Effector memory CD4-positive, alpha-beta T cell (primary cell): ENCODE results near the gene TWIST2.

ENCODE experiments used
- DNase-seq, 3 donors: peaks; one replicate each; pipeline ENCODE4 v3.0.0-alpha.2; 2020
- H3K27ac ChIP-seq: 2 replicates; pipeline ENCODE4 v1.7.0; 2013; ENCODE audit warnings: mild to moderate bottlenecking, low read length, moderate library complexity; ENCODE audit not compliant: insufficient read depth, poor library complexity, severe bottlenecking
- H3K27me3 ChIP-seq: replicated peaks from 2 replicates; pipeline ENCODE4 v1.7.0; 2013; ENCODE audit warnings: mild to moderate bottlenecking, low read length; ENCODE audit not compliant: insufficient read depth, control insufficient read depth, poor library complexity, severe bottlenecking
- H3K36me3 ChIP-seq: 2 replicates; pipeline ENCODE4 v1.7.0; 2013; ENCODE audit warnings: mild to moderate bottlenecking, low read length, moderate library complexity; ENCODE audit not compliant: control insufficient read depth, insufficient read depth
- H3K4me1 ChIP-seq: 2 replicates; pipeline ENCODE4 v1.7.0; 2013; ENCODE audit warnings: low read length, mild to moderate bottlenecking; ENCODE audit not compliant: control insufficient read depth, insufficient read depth, poor library complexity, severe bottlenecking
- H3K4me3 ChIP-seq: 2 replicates; pipeline ENCODE4 v1.7.0; 2013; ENCODE audit warnings: low read length, low read depth, mild to moderate bottlenecking; ENCODE audit not compliant: insufficient read depth, poor library complexity, severe bottlenecking
- H3K9me3 ChIP-seq: 2 replicates; pipeline ENCODE4 v1.7.0; 2013; ENCODE audit warnings: mild to moderate bottlenecking, low read length, moderate library complexity; ENCODE audit not compliant: control insufficient read depth

TWIST2 gene

DNA sequence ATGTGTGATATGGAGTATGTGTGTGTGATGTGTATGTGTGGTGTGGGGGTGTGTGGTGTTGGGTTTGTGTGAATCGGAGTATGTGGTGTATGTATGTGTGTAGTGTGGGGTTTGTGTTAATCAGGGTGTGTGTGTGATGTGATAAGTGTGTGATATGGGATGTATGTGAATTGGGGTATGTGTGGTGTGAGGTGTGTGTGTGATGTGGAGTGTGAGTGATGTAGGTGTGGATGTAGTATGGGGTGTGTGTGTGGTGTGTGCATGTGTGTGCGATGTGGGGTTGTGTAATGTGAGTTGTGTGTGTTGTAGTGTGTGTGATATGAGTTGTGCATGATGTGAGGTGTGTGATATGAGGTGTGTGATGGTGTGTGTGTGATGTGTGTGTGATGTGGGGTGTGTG lies 54.4 kb downstream of the TWIST2 start:
- Histone ChIP-seq H3K27me3 (no peaks in the 10 kb centered on the region), H3K4me3 (no peak overlapping the region), H3K9me3 (no peaks in the 10 kb centered on the region), H3K4me1 (no peaks in the 10 kb centered on the region), H3K27ac (no peak overlapping the region), H3K36me3 (no peaks in the 10 kb centered on the region)
- DNase-seq: no peak

DNA sequence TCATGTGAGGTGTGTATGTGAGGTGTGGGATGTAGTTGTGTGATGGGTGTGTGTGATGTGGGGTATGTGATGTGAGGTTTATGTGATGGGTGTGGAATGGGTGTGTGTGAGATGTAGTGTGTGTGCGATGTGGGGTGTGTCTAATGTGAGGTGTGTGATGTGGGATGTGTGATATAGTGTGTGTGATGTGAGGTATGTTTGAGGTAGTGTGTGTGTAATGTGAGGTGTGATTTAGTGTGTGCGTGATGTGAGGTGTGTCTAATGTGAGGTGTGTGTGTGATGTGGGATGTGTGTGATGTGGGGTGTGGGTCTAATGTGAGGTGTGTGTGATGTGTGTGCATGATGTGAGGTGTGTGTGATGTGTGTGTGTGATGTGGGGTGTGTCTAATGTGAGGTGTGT lies 55.3 kb downstream of the TWIST2 start:
- Histone ChIP-seq H3K27ac (no peak overlapping the region), H3K27me3 (no peaks in the 10 kb centered on the region), H3K36me3 (no peaks in the 10 kb centered on the region), H3K4me1 (no peaks in the 10 kb centered on the region), H3K9me3 (no peaks in the 10 kb centered on the region), H3K4me3 (no peak overlapping the region)
- DNase-seq: no peak

GRCh38 chr2:238904177-238904576 lies 56.3 kb downstream of the TWIST2 start:
- no peaks in the 10 kb centered on the region for H3K4me1 ChIP-seq

GRCh38 chr2:238904716-238905115 lies 56.8 kb downstream of the TWIST2 start:
- Histone ChIP-seq H3K36me3 (no peaks in the 10 kb centered on the region), H3K27ac (no peak overlapping the region), H3K4me3 (no peak overlapping the region), H3K27me3 (no peaks in the 10 kb centered on the region), H3K4me1 (no peaks in the 10 kb centered on the region), H3K9me3 (no peaks in the 10 kb centered on the region)
- DNase-seq: no peak

More at GRCh38 chr2:238904177-238904576, 56.3 kb downstream of the TWIST2 start:
- Histone ChIP-seq H3K27me3 (no peaks in the 10 kb centered on the region), H3K27ac (no peak overlapping the region), H3K4me3 (no peak overlapping the region), H3K36me3 (no peaks in the 10 kb centered on the region), H3K9me3 (no peaks in the 10 kb centered on the region)
- DNase-seq: no peak

GRCh38 chr2:238905224-238905623 lies 57.3 kb downstream of the TWIST2 start:
- no peaks in the 10 kb centered on the region for H3K36me3 ChIP-seq
- H3K9me3 ChIP-seq: no peaks in the 10 kb centered on the region
- DNase-seq: no peak
- H3K27me3 ChIP-seq: no peaks in the 10 kb centered on the region
- no peak overlapping the region for H3K4me3 ChIP-seq
- no peak overlapping the region for H3K27ac ChIP-seq
- no peaks in the 10 kb centered on the region for H3K4me1 ChIP-seq

DNA sequence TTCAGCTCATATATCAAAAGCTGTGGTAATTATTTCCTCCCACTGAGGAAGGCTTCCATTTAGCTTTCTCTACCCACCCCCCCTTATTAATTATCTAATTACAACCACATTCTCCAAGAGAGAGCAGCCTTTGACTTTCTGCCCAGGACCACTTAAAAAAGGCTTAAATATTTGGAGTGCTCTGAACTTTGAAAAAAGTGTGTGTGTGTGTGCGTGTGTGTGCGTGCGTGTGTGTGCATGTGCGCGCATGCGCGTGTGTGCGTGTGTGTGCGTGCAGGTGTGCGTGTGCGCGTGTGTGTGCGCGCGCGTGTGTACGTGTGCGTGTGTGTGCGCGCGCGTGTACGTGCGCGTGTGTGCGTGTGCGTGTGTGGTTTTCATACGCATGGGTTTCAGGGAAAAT lies 57.8 kb downstream of the TWIST2 start:
- Histone ChIP-seq H3K4me1 (no peaks in the 10 kb centered on the region), H3K27ac (no peak overlapping the region), H3K4me3 (no peak overlapping the region), H3K27me3 (no peaks in the 10 kb centered on the region), H3K36me3 (no peaks in the 10 kb centered on the region), H3K9me3 (no peaks in the 10 kb centered on the region)
- no peak for DNase-seq

DNA sequence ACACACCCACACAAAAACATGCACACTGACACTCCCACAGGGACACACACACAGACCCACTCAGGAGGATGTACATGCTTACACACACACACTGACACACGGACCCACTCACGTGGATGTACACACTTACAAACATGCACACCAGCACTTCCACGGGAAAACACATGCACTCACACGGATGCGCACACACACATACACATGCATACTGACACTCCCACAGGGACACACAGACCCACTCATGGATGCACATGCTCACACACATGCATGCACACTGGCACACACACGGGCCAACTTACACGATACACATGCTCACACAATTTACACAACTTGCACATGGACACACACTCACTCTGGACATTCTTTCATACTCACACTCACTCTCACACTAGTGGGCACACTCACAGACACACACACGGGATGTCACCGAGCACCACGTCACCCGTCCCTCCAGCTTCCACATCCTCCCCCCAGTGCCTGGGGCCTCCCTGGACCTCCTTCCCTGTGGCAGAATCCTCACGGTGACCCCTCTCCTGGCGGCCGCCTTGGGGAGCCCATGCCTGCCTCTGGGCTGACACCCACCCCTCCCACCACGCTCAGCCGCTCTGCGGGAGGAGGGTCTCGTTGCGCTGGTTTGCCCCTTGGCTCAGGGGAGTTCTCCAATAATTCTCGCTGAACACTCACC lies 58.5 kb downstream of the TWIST2 start:
- H3K27ac ChIP-seq: no peak overlapping the region
- H3K27me3 ChIP-seq: no peaks in the 10 kb centered on the region
- no peaks in the 10 kb centered on the region for H3K4me1 ChIP-seq
- H3K36me3 ChIP-seq: no peaks in the 10 kb centered on the region
- no peak overlapping the region for H3K4me3 ChIP-seq
- DNase-seq: no peak
- H3K9me3 ChIP-seq: no peaks in the 10 kb centered on the region

- Histone ChIP-seq H3K9me3 (no peaks in the 10 kb centered on the region), H3K27ac (no peak overlapping the region), H3K27me3 (no peaks in the 10 kb centered on the region), H3K36me3 (no peaks in the 10 kb centered on the region), H3K4me1 (no peaks in the 10 kb centered on the region), H3K4me3 (no peak overlapping the region)
- DNase-seq: no peak
These were observed 59.2 kb downstream of the TWIST2 start for GRCh38 chr2:238906936-238907716.

DNA sequence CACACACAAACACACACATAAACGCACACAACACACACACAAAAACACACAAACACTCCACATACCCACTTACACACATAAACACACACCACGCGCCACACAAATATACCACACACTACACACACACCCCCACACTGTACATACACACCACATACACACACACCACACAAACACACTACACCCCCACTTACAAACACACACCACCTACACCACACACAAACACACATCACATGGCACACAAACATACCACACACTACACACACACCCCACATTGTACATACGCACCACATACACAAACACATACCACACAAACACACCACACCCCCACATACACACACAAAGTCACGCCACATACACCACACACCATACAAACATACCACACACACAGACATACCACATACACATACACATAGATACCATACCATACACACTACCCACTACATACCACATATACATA lies 59.9 kb downstream of the TWIST2 start:
- H3K4me1 ChIP-seq: no peaks in the 10 kb centered on the region
- no peak for DNase-seq
- no peak overlapping the region for H3K4me3 ChIP-seq
- no peak overlapping the region for H3K27ac ChIP-seq
- no peaks in the 10 kb centered on the region for H3K36me3 ChIP-seq
- H3K27me3 ChIP-seq: no peaks in the 10 kb centered on the region
- H3K9me3 ChIP-seq: no peaks in the 10 kb centered on the region
